Brain microvascular endothelial cell (primary cell): ENCODE results near the gene FAM98A.

Experiments used
- DNase-seq: peaks from one replicate; pipeline ENCODE4 v3.0.0-alpha.2; 2020
- H3K27ac ChIP-seq: fragments of 250-450 bp; sonication (Bioruptor Pico); 2 replicates; pipeline ENCODE4 v1.5.1; 2020; ENCODE audit warnings: mild to moderate bottlenecking, moderate library complexity
- H3K27me3 ChIP-seq: fragments of 250-450 bp; sonication (Bioruptor Pico); replicated peaks from 2 replicates; pipeline ENCODE4 v1.5.1; 2020; ENCODE audit warnings: mild to moderate bottlenecking
- H3K36me3 ChIP-seq: fragments of 250-450 bp; sonication (Bioruptor Pico); replicated peaks from 2 replicates; pipeline ENCODE4 v1.5.1; 2020; ENCODE audit warnings: mild to moderate bottlenecking
- H3K4me3 ChIP-seq: 2 replicates; pipeline ENCODE4 v1.5.1; 2011; ENCODE audit warnings: low read depth, mild to moderate bottlenecking, control low read depth, low read length, moderate library complexity
- in situ Hi-C: cut with HindIII; loops from 2 replicates; pipeline ENCODE4 v1.10.0; 2017; ENCODE audit warnings: low sequenced_read_pairs, low pct_ligation_motif_present
- TF ChIP-seq, protein P1 (sequence below): IDR thresholded peaks from 2 replicates; pipeline ENCODE4 v1.5.1; 2011; ENCODE audit warnings: low read depth, mild to moderate bottlenecking, moderate library complexity, low read length, control low read depth, inconsistent platforms; ENCODE audit errors: missing control alignments

The FAM98A gene

DNA sequence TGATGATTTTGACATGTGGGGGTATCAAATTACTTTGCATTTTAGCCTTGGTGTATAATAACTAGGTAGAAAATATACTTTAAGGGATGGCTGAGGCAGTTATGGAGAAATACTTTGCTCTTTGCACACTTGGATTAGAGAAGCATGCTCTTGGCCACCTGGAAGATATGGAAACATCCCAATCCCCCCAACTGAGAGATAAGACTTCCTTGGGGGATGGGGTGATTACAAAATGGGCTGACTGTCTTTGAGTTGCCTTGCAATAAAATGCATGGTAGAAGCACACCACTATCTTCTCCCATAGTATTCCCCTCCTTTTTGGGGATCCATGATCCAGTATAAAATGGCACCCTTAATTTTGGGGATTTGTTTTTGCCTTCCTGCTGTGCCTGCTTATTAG, 15.1 kb upstream of the FAM98A start:
- Histone ChIP-seq H3K4me3 (no peak overlapping the region), H3K27ac (no peak overlapping the region), H3K36me3 (no peaks in the 10 kb centered on the region), H3K27me3 (no peaks in the 10 kb centered on the region)
- in situ Hi-C loops: no loop called here
- TF ChIP-seq, protein P1, sequence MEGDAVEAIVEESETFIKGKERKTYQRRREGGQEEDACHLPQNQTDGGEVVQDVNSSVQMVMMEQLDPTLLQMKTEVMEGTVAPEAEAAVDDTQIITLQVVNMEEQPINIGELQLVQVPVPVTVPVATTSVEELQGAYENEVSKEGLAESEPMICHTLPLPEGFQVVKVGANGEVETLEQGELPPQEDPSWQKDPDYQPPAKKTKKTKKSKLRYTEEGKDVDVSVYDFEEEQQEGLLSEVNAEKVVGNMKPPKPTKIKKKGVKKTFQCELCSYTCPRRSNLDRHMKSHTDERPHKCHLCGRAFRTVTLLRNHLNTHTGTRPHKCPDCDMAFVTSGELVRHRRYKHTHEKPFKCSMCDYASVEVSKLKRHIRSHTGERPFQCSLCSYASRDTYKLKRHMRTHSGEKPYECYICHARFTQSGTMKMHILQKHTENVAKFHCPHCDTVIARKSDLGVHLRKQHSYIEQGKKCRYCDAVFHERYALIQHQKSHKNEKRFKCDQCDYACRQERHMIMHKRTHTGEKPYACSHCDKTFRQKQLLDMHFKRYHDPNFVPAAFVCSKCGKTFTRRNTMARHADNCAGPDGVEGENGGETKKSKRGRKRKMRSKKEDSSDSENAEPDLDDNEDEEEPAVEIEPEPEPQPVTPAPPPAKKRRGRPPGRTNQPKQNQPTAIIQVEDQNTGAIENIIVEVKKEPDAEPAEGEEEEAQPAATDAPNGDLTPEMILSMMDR: no peak
- DNase-seq: no peak

DNA sequence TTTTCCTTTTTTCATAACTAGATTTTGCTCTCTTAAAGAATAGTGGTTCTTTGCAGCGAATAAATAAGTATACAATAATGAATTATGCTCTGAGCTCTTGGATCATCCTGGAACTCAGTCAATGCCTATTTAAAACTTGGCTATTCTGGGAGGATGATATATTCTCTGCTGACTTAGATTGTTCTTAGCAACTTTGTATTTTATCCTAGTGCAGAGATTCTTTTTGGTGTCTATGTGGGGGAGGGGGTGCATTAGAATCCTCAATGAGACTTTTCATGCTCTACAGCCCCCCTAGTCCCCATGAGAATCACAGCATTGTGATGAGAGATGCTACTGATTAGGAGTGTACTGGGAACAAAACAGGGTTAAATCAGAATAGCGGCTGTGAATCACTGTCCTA, 8.8 kb upstream of the FAM98A start:
- Histone ChIP-seq H3K36me3 (no peaks in the 10 kb centered on the region), H3K4me3 (no peak overlapping the region), H3K27me3 (no peaks in the 10 kb centered on the region), H3K27ac (no peak overlapping the region)
- no peak for DNase-seq
- TF ChIP-seq, protein P1: no peak
- in situ Hi-C loops: no loop called here

DNA sequence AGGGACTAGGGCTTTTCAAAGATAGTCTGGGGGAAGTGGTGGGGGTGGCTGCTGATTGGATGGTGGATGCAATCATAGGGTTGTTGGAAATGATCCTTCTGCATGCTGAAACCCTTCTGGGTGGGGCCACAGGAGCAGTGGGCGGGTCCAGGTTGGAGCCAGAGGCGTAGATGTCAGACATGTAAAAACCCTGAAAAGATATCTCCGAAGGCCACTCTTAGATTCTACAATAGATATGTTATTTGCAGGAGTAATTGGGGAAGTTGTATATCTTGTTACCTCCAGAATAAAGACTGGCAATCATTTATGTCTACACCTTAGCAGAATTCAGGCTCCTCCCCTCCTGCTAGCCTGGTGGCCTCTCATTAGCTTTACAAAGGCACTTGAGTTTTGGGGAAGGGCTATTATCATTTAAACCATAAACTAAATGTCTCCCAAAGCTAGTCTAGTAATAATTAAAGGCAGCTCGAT, 8.2 kb upstream of the FAM98A start:
- no peak overlapping the region for H3K4me3 ChIP-seq
- TF ChIP-seq, protein P1: no peak
- in situ Hi-C loops: no loop called here
- no peak overlapping the region for H3K27ac ChIP-seq
- H3K36me3 ChIP-seq: no peaks in the 10 kb centered on the region
- no peak for DNase-seq
- no peaks in the 10 kb centered on the region for H3K27me3 ChIP-seq

DNA sequence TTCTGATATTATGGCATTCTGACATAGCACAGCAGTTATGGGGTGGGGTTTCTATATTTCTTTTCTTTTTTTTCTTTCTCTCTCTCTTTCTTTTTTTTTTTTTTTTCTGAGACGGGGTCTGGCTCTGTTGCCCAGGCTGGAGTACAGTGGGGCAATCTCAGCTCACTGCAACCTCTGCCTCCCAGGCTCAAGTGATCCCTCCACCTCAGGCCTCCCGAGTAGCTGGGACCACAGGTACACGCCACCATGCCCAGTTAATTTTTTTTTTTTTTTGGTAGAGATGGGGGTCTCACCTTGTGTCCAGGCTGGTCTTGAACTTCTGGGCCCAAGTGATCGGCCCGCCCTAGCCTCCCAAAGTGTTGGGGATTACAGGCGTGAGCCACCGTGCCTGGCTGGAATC, 7.5 kb upstream of the FAM98A start:
- in situ Hi-C loops: no loop called here

DNA sequence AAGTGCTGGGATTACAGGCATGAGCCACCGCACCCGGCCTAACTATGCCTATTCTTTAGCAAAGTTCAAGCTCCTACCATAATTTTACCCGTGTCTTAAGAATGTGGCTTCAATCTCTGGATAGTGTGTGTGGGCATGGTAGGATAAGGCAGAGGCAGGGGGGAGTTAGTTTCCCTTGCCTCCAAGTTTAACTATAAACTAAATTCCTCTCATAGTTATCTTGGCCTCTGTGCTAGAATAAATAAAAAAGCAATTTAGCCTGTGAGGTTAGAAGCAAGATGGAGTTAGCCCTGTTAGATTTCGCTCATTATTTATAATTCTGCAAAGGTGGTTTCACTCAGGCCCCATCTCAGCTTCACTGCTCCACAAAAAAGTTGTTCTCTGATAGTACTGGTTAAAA, 7.0 kb upstream of the FAM98A start:
- no peak for DNase-seq
- H3K27ac ChIP-seq: no peak overlapping the region
- no peaks in the 10 kb centered on the region for H3K27me3 ChIP-seq
- no peak overlapping the region for H3K4me3 ChIP-seq
- H3K36me3 ChIP-seq: no peaks in the 10 kb centered on the region
- in situ Hi-C loops: no loop called here
- TF ChIP-seq, protein P1: no peak

More for the DNA sequence above, 7.5 kb upstream of the FAM98A start:
- Histone ChIP-seq H3K27ac (no peak overlapping the region), H3K36me3 (no peaks in the 10 kb centered on the region), H3K27me3 (no peaks in the 10 kb centered on the region), H3K4me3 (no peak overlapping the region)
- DNase-seq: no peak
- TF ChIP-seq, protein P1: no peak

DNA sequence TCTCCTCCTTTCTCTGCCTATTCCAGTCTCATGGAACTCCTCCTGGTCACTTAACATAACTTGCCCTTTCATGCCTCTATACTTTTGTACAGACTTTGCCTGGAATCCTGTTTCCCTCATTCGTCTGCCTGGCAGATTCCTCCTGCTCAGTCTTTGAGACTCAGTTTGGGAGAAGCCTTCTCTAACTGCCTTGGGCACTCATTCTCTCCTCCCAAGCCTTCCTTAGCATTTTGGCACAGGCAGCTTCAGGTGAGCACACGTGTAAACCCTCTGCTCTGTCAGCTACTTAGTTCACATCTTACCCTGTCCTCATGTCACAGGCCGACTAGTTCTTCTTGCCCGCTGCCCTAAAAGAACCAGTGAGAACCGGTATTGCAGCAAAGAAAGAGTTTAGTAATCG, 6.0 kb upstream of the FAM98A start:
- no peak for DNase-seq
- H3K27ac ChIP-seq: no peak overlapping the region
- no peak overlapping the region for H3K4me3 ChIP-seq
- TF ChIP-seq, protein P1: no peak
- no peaks in the 10 kb centered on the region for H3K27me3 ChIP-seq
- in situ Hi-C loops: no loop called here
- H3K36me3 ChIP-seq: no peaks in the 10 kb centered on the region
